DND-41 (cell line): ENCODE results near the gene RNF212.

ENCODE experiments used
- ATAC-seq: fragments of 200-7000 bp; cut with Tn5 transposase; 3 replicates; pipeline ENCODE4 v1.9.1; 2021; ENCODE audit warnings: low read depth; ENCODE audit not compliant: insufficient read depth
- DNase-seq: peaks from one replicate; pipeline ENCODE4 v3.0.0-alpha.2; 2020
- H2AFZ ChIP-seq: 2 replicates; pipeline ENCODE4 v1.6.0; 2012; ENCODE audit warnings: low read depth, low read length
- H3K27ac ChIP-seq: 2 replicates; pipeline ENCODE4 v1.5.1; 2012; ENCODE audit warnings: low read length, inconsistent platforms
- H3K27me3 ChIP-seq: fragments of 200-600 bp; sonication (generic); 2 replicates; pipeline ENCODE4 v1.6.0; 2012; ENCODE audit warnings: low read length, mild to moderate bottlenecking, inconsistent platforms; ENCODE audit not compliant: insufficient read depth, poor library complexity
- H3K36me3 ChIP-seq: 2 replicates; pipeline ENCODE4 v1.5.1; 2012; ENCODE audit warnings: low read length, inconsistent platforms; ENCODE audit not compliant: insufficient read depth
- H3K4me1 ChIP-seq: 2 replicates; pipeline ENCODE4 v1.5.1; 2012; ENCODE audit warnings: mild to moderate bottlenecking, low read length; ENCODE audit not compliant: insufficient read depth
- H3K4me2 ChIP-seq: 2 replicates; pipeline ENCODE4 v1.6.0; 2012; ENCODE audit warnings: mild to moderate bottlenecking, moderate library complexity, low read length, inconsistent platforms; ENCODE audit not compliant: insufficient read depth
- H3K4me3 ChIP-seq, 2 experiments: fragments of 200-600 bp in 1 of 2; shearing (Covaris generic) in 1 of 2; 2 replicates each; pipeline ENCODE4 v1.5.1; 2012 to 2016; ENCODE audit warnings: inconsistent platforms in 2 of 2, low read length in 2 of 2, mild to moderate bottlenecking in 2 of 2, low read depth in 1 of 2, moderate library complexity in 1 of 2
- H3K79me2 ChIP-seq: 2 replicates; pipeline ENCODE4 v1.6.0; 2012; ENCODE audit warnings: low read length, inconsistent platforms; ENCODE audit not compliant: insufficient read depth
- H3K9ac ChIP-seq: 2 replicates; pipeline ENCODE4 v1.6.0; 2012; ENCODE audit warnings: low read depth, mild to moderate bottlenecking, inconsistent platforms, low read length, moderate library complexity
- H3K9me3 ChIP-seq: 2 replicates; pipeline ENCODE4 v1.5.1; 2012; ENCODE audit warnings: low read length, moderate library complexity, mild to moderate bottlenecking, inconsistent platforms; ENCODE audit not compliant: insufficient read depth, severe bottlenecking
- H4K20me1 ChIP-seq: 2 replicates; pipeline ENCODE4 v1.6.0; 2012; ENCODE audit warnings: low read length; ENCODE audit not compliant: insufficient read depth
- EZH2 ChIP-seq: IDR thresholded peaks from 3 replicates; pipeline ENCODE4 v1.6.1; 2012; ENCODE audit warnings: borderline replicate concordance, low read depth, mild to moderate bottlenecking, moderate library complexity, low read length, inconsistent platforms; ENCODE audit not compliant: severe bottlenecking
- TF ChIP-seq, protein P1 (sequence below): IDR thresholded peaks from 2 replicates; pipeline ENCODE4 v1.5.1; 2012; ENCODE audit warnings: borderline replicate concordance, low read length, moderate library complexity, mild to moderate bottlenecking; ENCODE audit not compliant: poor library complexity, severe bottlenecking; ENCODE audit errors: extremely low read depth

RNF212 gene

DNA sequence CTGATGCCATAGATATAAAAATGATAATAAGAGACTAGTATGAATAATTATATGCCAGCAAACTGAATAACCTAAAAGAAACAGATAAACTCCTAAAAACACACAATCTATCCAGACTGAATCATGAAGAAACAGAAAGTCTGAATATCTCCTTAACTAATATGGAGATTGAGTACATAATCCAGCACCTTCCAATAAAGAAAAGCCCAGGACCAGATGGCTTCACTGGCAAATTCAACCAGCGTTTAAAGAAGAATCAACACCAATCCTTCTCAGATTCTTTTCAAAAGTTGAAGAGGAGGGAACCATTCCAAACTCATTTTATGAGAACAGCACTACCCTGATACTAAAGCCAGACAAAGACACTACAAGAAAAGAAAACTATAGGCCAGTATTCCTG, 26.5 kb upstream of the RNF212 start:
- H2AFZ ChIP-seq: no peak overlapping the region
- no peaks in the 10 kb centered on the region for H3K79me2 ChIP-seq
- TF ChIP-seq EZH2: no peak
- TF ChIP-seq, protein P1, sequence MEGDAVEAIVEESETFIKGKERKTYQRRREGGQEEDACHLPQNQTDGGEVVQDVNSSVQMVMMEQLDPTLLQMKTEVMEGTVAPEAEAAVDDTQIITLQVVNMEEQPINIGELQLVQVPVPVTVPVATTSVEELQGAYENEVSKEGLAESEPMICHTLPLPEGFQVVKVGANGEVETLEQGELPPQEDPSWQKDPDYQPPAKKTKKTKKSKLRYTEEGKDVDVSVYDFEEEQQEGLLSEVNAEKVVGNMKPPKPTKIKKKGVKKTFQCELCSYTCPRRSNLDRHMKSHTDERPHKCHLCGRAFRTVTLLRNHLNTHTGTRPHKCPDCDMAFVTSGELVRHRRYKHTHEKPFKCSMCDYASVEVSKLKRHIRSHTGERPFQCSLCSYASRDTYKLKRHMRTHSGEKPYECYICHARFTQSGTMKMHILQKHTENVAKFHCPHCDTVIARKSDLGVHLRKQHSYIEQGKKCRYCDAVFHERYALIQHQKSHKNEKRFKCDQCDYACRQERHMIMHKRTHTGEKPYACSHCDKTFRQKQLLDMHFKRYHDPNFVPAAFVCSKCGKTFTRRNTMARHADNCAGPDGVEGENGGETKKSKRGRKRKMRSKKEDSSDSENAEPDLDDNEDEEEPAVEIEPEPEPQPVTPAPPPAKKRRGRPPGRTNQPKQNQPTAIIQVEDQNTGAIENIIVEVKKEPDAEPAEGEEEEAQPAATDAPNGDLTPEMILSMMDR: no peak
- no peaks in the 10 kb centered on the region for H3K36me3 ChIP-seq
- H3K9ac ChIP-seq: no peak overlapping the region
- no peaks in the 10 kb centered on the region for H3K9me3 ChIP-seq
- no peak overlapping the region for H3K4me3 ChIP-seq
- H3K4me1 ChIP-seq: peaks cover 14% of the 10 kb centered on the region
- peaks cover 4% of the 10 kb centered on the region for H3K27me3 ChIP-seq
- H4K20me1 ChIP-seq: no peaks in the 10 kb centered on the region
- ATAC-seq (no peak), DNase-seq (no peak)
- H3K4me2 ChIP-seq: no peak overlapping the region
- no peak overlapping the region for H3K27ac ChIP-seq

DNA sequence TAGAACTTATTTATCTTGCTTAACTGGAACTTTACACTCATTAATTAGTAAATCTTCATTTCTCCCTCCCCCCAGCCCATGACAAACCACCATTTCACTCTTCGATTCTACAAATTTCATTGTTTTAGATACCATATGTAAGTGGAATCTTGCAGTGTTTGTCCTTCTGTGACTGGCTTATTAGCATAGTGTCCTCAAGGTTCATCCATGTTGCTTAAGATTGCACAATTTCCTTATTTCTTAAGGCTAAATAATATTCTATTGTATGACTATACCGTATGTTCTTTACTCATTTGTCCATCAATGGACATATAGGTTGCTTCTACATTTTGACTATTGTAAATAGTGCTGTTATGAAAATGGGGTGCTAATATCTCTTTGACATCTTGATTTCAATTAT, 24.5 kb upstream of the RNF212 start:
- Histone ChIP-seq H3K27me3 (no peaks in the 10 kb centered on the region), H2AFZ (peak overlapping the region; percentile 81)
- DNase-seq: no peak

DNA sequence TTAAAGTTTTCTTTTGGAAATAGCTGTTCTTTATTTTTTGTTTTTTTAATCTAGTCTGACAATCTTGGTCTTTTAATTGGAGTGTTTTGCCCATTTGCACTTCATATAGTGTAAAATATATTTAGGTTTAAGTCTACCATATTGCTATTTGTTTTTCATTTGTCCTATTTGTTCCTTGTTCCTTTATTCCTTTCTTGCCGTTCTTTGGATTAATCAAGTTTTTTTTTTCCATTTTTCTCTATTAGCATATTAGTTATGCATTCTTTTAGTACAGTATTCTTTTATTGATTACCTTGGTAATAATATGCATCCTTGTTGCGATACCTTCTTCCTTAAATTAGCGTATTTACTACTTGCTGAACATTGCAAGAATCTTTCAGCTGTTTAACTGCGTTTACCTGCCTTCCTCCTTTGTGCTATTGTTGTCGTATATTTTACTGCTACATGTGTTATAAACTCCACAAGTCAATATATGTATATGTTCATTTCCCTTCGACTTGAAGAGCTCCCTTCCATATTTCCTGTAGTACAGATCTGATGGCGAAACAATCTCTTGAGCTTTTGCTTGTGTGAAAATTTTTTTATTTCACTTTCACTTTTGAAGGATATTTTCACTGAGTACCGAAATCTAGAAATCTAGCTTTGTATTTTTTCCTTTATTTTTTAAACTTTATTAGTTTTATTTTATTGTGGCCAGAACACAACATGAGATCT, 23.9 kb upstream of the RNF212 start:
- no peaks in the 10 kb centered on the region for H3K36me3 ChIP-seq
- peak overlapping the region; percentile 81 for H2AFZ ChIP-seq
- H3K9me3 ChIP-seq: no peaks in the 10 kb centered on the region
- H3K4me3 ChIP-seq: peak overlapping the region in 1 of 2 experiments; percentile 28; a peak in 1 of 4 replicates
- peak overlapping the region; percentile 33; the same call in 1 of the 2 replicates for H3K27ac ChIP-seq
- no peaks in the 10 kb centered on the region for H3K27me3 ChIP-seq
- peaks cover 14% of the 10 kb centered on the region for H3K4me1 ChIP-seq
- H3K4me2 ChIP-seq: peak overlapping the region; percentile 57
- ATAC-seq: peak; percentile 82
- TF ChIP-seq, protein P1: no peak
- TF ChIP-seq EZH2: no peak
- H3K9ac ChIP-seq: no peak overlapping the region; the same call in 1 of the 2 replicates
- H4K20me1 ChIP-seq: no peaks in the 10 kb centered on the region
- no peaks in the 10 kb centered on the region for H3K79me2 ChIP-seq
- no peak for DNase-seq

More for the DNA sequence above, 24.5 kb upstream of the RNF212 start:
- Histone ChIP-seq H3K79me2 (no peaks in the 10 kb centered on the region), H3K4me3 (peak overlapping the region in 1 of 2 experiments; percentile 28; a peak in 1 of 4 replicates), H3K4me2 (peak overlapping the region; percentile 57; the same call in 1 of the 2 replicates), H3K36me3 (no peaks in the 10 kb centered on the region), H3K27ac (peak overlapping the region; percentile 33; the same call in 1 of the 2 replicates), H3K9me3 (no peaks in the 10 kb centered on the region), H3K9ac (no peak overlapping the region; the same call in 1 of the 2 replicates), H4K20me1 (no peaks in the 10 kb centered on the region), H3K4me1 (peaks cover 14% of the 10 kb centered on the region)
- ATAC-seq: peak; percentile 50
- TF ChIP-seq, protein P1: no peak
- no peak for TF ChIP-seq EZH2
